Karpas-422 (cell line): Measurements from ENCODE around the gene ANXA5. TPM values are rescaled to one million over a fixed set of nuclear protein-coding genes. Genes with fewer than 3 reads are reported as not detected.
A peak's percentile ranks its signal among the peaks of the same experiment; 100 is the strongest.
"Not testable (repeated sequence)": the region's sequence is repeated elsewhere in the genome, so short reads cannot be mapped to it uniquely, and the experiment has no call there.

Source experiments
- DNase-seq: peaks from one replicate; pipeline ENCODE4 v3.0.0-alpha.2; 2015
- H2AFZ ChIP-seq: fragments of 200-600 bp; sonication (generic); 2 replicates; pipeline ENCODE4 v1.6.1; 2014; ENCODE audit warnings: antibody characterized with exemption, low read length, mixed read lengths
- H3K27ac ChIP-seq: fragments of 200-600 bp; sonication (generic); 2 replicates; pipeline ENCODE4 v1.5.1; 2014; ENCODE audit warnings: mild to moderate bottlenecking, low read length, moderate library complexity
- H3K27me3 ChIP-seq: fragments of 200-600 bp; sonication (generic); 2 replicates; pipeline ENCODE4 v1.6.1; 2014; ENCODE audit warnings: low read length, mixed read lengths
- H3K36me3 ChIP-seq: fragments of 200-600 bp; sonication (generic); 2 replicates; pipeline ENCODE4 v1.6.1; 2014; ENCODE audit warnings: low read length, mixed read lengths; ENCODE audit not compliant: insufficient read depth
- H3K4me1 ChIP-seq: fragments of 200-600 bp; sonication (generic); 2 replicates; pipeline ENCODE4 v1.6.1; 2014; ENCODE audit warnings: mild to moderate bottlenecking, low read length, mixed read lengths
- H3K4me2 ChIP-seq: fragments of 200-600 bp; sonication (generic); 2 replicates; pipeline ENCODE4 v1.6.1; 2014; ENCODE audit warnings: low read length, low read depth, mild to moderate bottlenecking; ENCODE audit not compliant: poor library complexity, severe bottlenecking
- H3K4me3 ChIP-seq: fragments of 200-600 bp; sonication (generic); 2 replicates; pipeline ENCODE4 v1.5.1; 2014; ENCODE audit warnings: mild to moderate bottlenecking, antibody characterized with exemption, low read length, mixed read lengths
- H3K79me2 ChIP-seq: fragments of 200-600 bp; sonication (generic); 2 replicates; pipeline ENCODE4 v1.6.1; 2014; ENCODE audit warnings: mild to moderate bottlenecking, low read length, mixed read lengths
- H3K9ac ChIP-seq: fragments of 200-600 bp; sonication (generic); 2 replicates; pipeline ENCODE4 v1.6.0; 2014; ENCODE audit warnings: low read length
- H3K9me2 ChIP-seq: fragments of 200-600 bp; sonication (generic), shearing (Covaris generic); replicated peaks from 2 replicates; pipeline ENCODE4 v1.6.0; 2014; ENCODE audit warnings: mild to moderate bottlenecking, low read length, moderate library complexity; ENCODE audit not compliant: insufficient read depth
- H3K9me3 ChIP-seq: fragments of 300-700, 200-600 bp; sonication (generic); 2 replicates; pipeline ENCODE4 v1.6.1; 2014; ENCODE audit warnings: low read length, mixed read lengths
- H4K20me1 ChIP-seq: fragments of 200-600 bp; sonication (generic); 2 replicates; pipeline ENCODE4 v1.6.1; 2014; ENCODE audit warnings: mild to moderate bottlenecking, antibody characterized with exemption, low read length, low read depth; ENCODE audit not compliant: insufficient read depth
- total RNA-seq: library from RNA; depleted of rRNA; stranded (reverse); fragments of >200 nt; shearing (Covaris generic); gene quantifications from 2 replicates; pipeline ENCODE4 v1.2.3, GENCODE V29; 2014; ENCODE audit warnings: low replicate concordance

The ANXA5 gene
- total RNA-seq, 1 experiment from 2014 or later, result 89.5 TPM

DNA sequence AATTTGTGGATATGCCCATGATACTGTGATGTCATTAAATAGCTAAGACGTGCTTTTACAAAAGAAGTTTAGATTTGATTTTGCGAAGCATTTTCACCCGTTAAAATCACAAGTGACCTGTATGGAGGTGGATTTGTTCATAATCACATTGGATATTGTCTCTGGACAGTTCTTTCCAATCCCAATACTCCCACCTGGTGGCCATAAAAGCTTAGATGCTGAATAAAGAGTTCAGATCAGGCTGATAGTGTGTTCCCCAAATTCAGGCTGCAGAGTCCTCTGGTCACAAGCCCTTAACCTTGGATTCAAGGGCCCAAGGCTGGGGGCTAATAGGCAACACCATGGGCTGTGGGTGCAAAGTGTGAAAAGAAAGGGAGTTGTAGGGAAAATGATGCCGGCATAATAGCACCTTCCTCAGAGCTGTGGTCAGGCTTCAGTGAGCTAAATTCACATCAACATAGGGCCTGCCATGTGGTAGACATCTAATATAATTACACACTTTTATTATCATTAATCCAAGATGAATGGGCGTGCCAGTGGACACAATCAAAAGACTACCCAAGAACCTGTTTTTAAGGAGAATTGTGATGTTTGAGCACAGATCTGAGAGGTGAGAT is 40.1 kb upstream of the ANXA5 start:
- no peaks in the 10 kb centered on the region for H3K9me3 ChIP-seq
- no peak overlapping the region for H2AFZ ChIP-seq
- no peak overlapping the region for H3K4me2 ChIP-seq
- peaks cover 6% of the 10 kb centered on the region; the same call in 1 of the 2 replicates for H3K4me1 ChIP-seq
- no peak overlapping the region for H3K27ac ChIP-seq
- H3K4me3 ChIP-seq, result no peak overlapping the region
- H3K9ac ChIP-seq, result no peak overlapping the region
- H3K36me3 ChIP-seq, result no peaks in the 10 kb centered on the region
- no peaks in the 10 kb centered on the region for H3K79me2 ChIP-seq
- no peaks in the 10 kb centered on the region for H3K27me3 ChIP-seq
- H4K20me1 ChIP-seq, result no peaks in the 10 kb centered on the region
- DNase-seq, result peak; percentile 69
- no peaks in the 10 kb centered on the region for H3K9me2 ChIP-seq

DNA sequence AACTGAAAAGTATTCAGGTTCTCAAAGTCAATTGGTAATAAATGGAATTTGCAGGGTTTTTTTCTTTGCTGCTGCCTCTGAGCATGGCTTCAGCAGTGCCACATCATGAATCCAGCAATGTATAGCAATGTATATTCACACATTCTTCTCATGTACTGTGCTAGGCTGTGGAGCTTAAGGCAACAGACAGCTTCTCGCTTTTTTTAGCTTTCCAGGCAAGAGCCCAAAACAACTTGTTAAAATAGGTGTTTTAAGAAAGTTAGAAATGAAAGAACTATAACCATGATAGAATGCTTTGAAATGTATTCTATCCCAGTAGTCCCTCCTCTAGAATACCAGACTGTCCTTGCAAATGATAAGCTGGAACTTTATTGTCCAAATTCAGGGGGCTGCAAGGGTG is 37.8 kb upstream of the ANXA5 start:
- Histone ChIP-seq H4K20me1 (no peaks in the 10 kb centered on the region), H3K27me3 (no peaks in the 10 kb centered on the region), H3K27ac (no peak overlapping the region), H3K9me2 (no peaks in the 10 kb centered on the region), H3K9ac (no peak overlapping the region), H2AFZ (no peak overlapping the region), H3K4me3 (no peak overlapping the region), H3K79me2 (no peaks in the 10 kb centered on the region), H3K4me2 (no peak overlapping the region), H3K4me1 (peaks cover 6% of the 10 kb centered on the region; the same call in 1 of the 2 replicates), H3K36me3 (no peaks in the 10 kb centered on the region), H3K9me3 (no peaks in the 10 kb centered on the region)
- DNase-seq, result no peak

DNA sequence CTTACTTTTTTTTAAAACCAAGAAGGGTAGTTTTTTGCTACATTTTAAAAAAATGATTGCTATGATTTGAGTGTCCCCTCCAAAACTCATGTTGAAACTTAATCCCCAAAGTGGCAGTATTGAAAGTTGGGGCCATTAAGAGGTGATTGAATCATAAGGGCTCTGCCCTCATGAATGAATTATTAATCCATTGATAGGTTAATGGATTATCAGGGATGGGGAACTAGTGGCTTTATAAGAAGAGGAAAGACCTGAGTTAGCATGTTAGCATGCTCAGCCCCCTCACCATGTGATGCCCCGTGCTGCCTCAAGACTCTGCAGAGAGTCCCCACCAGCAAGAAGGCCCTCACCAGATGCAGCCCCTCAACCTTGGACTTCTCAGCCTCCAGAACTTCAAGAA is 37.2 kb upstream of the ANXA5 start:
- H3K9me3 ChIP-seq, result no peaks in the 10 kb centered on the region
- no peaks in the 10 kb centered on the region for H3K4me1 ChIP-seq
- H3K9ac ChIP-seq, result no peak overlapping the region
- H3K4me2 ChIP-seq, result no peak overlapping the region
- no peak overlapping the region for H3K4me3 ChIP-seq
- no peaks in the 10 kb centered on the region for H3K27me3 ChIP-seq
- no peaks in the 10 kb centered on the region for H3K36me3 ChIP-seq
- H2AFZ ChIP-seq, result no peak overlapping the region
- no peaks in the 10 kb centered on the region for H3K9me2 ChIP-seq
- no peak for DNase-seq
- no peaks in the 10 kb centered on the region for H4K20me1 ChIP-seq
- no peak overlapping the region for H3K27ac ChIP-seq
- H3K79me2 ChIP-seq, result no peaks in the 10 kb centered on the region

DNA sequence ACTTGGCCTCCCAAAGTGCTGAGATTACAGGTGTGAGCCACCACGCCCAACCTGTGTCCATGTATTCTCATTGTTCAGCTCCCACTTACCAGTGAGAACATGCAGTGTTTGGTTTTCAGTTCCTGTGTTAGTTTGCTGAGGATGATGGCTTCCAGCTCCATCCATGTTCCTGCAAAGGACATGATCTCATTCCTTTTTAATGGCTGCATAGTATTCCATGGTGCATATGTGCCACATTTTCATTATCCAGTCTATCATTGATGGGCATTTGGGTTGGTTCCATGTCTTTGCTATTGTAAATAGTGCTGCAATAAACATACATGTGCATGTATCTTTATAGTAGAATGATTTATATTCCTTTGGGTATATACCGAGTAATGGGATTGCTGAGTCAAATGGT is 33.0 kb upstream of the ANXA5 start:
- H3K27ac ChIP-seq, DNase-seq, H3K36me3 ChIP-seq, H2AFZ ChIP-seq, H3K4me2 ChIP-seq, H3K4me3 ChIP-seq, H3K79me2 ChIP-seq, H3K9me2 ChIP-seq, H4K20me1 ChIP-seq, H3K9ac ChIP-seq, H3K27me3 ChIP-seq, H3K4me1 ChIP-seq, H3K9me3 ChIP-seq: not testable (repeated sequence)

DNA sequence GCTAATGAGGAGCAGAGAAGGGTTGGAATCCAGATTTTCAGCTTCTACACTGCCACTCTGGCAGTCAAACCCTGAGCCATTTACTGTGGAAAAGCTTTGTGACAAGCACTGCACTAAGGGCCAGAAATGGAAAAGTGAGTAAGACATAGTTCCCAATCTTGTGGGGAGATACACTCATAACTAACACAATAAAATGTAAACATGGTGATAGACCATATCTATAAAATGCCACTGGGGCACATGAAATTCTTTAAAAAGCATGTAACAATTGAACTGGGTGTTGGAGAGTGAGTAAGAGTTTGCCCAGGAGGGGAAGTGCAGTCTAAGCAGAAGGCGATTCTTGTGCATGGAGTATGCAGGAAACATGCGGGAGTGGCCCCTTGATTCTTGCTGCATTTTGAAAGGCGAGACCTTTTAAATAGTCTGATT is 32.0 kb upstream of the ANXA5 start:
- H3K9ac ChIP-seq, result no peak overlapping the region
- no peaks in the 10 kb centered on the region for H3K27me3 ChIP-seq
- no peaks in the 10 kb centered on the region for H3K9me3 ChIP-seq
- DNase-seq, result no peak
- no peaks in the 10 kb centered on the region for H3K9me2 ChIP-seq
- no peak overlapping the region for H2AFZ ChIP-seq
- no peaks in the 10 kb centered on the region for H3K4me1 ChIP-seq
- no peaks in the 10 kb centered on the region for H4K20me1 ChIP-seq
- no peak overlapping the region for H3K4me2 ChIP-seq
- H3K4me3 ChIP-seq, result no peak overlapping the region
- no peaks in the 10 kb centered on the region for H3K79me2 ChIP-seq
- H3K27ac ChIP-seq, result no peak overlapping the region
- H3K36me3 ChIP-seq, result no peaks in the 10 kb centered on the region

DNA sequence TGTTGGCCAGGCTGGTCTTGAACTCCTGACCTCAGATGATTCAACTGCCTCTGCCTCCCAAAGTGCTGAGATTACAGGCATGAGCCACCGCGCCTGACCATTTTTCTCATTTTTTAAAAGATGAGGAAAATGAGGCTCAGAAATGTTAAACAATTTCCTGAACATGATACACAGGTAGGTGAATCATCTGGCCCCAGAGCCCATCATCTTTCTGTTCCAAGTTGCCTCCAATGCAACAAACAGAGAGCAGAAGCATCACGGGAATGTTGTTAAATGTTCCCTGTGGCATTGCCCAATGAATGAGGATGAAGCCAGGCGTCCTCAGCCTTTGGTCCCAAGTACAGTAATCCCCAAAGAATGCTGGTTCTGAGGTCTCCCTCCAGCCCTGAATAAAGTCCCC is 31.3 kb upstream of the ANXA5 start:
- no peak overlapping the region for H2AFZ ChIP-seq
- no peak for DNase-seq
- H3K4me1 ChIP-seq, result no peaks in the 10 kb centered on the region
- no peaks in the 10 kb centered on the region for H3K79me2 ChIP-seq
- H3K4me2 ChIP-seq, result no peak overlapping the region
- H3K36me3 ChIP-seq, result no peaks in the 10 kb centered on the region
- no peak overlapping the region for H3K9ac ChIP-seq
- H4K20me1 ChIP-seq, result no peaks in the 10 kb centered on the region
- no peak overlapping the region for H3K4me3 ChIP-seq
- H3K27me3 ChIP-seq, result no peaks in the 10 kb centered on the region
- H3K9me3 ChIP-seq, result no peaks in the 10 kb centered on the region
- H3K9me2 ChIP-seq, result no peaks in the 10 kb centered on the region
- H3K27ac ChIP-seq, result no peak overlapping the region

DNA sequence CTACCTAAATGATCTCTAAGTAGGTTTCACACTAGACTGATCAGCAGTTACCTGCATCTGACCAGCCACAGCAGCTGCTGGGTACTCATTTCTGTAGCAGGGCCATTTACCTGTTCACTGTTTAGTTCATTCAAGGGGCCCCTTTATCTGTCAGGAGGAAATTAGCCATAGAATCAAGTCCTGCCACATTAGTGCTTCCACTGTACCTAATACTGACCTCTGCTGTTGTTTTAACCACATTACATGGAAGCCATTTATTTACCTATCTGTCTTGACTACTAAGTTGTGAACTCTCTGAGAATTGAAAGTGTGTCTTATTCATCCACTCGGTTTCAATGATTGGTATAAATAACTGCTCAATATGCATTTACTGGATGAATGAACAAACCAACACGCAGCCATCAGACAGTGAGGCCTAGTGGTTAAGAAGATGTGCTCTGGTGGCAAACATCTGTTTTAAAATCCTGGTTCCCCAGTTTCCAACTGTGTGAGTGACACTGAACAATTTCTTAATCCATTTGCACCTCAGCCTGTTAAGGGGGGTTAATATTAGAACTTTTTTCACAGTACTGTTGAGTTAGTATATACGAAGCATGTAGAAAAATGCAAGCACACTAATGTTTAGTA is 30.0 kb upstream of the ANXA5 start:
- Histone ChIP-seq H3K36me3 (no peaks in the 10 kb centered on the region), H4K20me1 (no peaks in the 10 kb centered on the region)

DNA sequence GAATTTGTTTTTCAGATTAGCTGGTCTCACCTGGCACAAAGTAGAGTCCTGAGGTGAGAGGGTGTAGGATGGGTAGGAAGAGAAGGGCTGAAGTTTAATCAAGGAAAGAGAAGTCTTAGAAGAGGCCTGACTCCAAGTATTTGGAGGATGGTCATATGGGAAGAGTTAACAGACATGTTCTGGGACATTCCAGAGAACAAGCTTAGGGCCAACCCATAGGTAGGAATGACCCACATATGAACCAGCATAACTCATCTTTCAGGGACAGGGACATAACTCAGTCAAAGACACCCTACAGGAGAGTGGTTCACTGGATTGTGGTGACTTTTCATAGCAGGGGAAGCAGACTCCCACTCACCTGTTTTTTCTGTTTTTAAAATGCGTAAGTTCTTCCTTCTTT is 27.9 kb upstream of the ANXA5 start:
- no peaks in the 10 kb centered on the region for H3K79me2 ChIP-seq
- no peak for DNase-seq
- no peak overlapping the region for H3K27ac ChIP-seq
- H3K27me3 ChIP-seq, result no peaks in the 10 kb centered on the region
- no peak overlapping the region for H3K4me2 ChIP-seq
- no peaks in the 10 kb centered on the region for H3K9me2 ChIP-seq
- H4K20me1 ChIP-seq, result no peaks in the 10 kb centered on the region
- no peak overlapping the region for H3K9ac ChIP-seq
- H2AFZ ChIP-seq, result no peak overlapping the region
- H3K4me3 ChIP-seq, result no peak overlapping the region
- no peaks in the 10 kb centered on the region for H3K4me1 ChIP-seq
- no peaks in the 10 kb centered on the region for H3K9me3 ChIP-seq
- H3K36me3 ChIP-seq, result no peaks in the 10 kb centered on the region

More for the DNA sequence above, 30.0 kb upstream of the ANXA5 start:
- no peaks in the 10 kb centered on the region for H3K27me3 ChIP-seq
- H3K27ac ChIP-seq, result no peak overlapping the region
- no peak overlapping the region for H3K9ac ChIP-seq
- H3K9me2 ChIP-seq, result no peaks in the 10 kb centered on the region
- H2AFZ ChIP-seq, result no peak overlapping the region
- no peaks in the 10 kb centered on the region for H3K4me1 ChIP-seq
- H3K4me2 ChIP-seq, result no peak overlapping the region
- DNase-seq, result peak; percentile 79
- no peaks in the 10 kb centered on the region for H3K79me2 ChIP-seq
- H3K4me3 ChIP-seq, result no peak overlapping the region
- no peaks in the 10 kb centered on the region for H3K9me3 ChIP-seq
